Measurements from ENCODE around the gene ITM2C. TPM values are rescaled to one million over a fixed set of nuclear protein-coding genes. Genes with fewer than 3 reads are reported as not detected.

ITM2C gene
- total and polyA plus RNA-seq, 2 donors (not counting 1 experiment from before 2014, with no cell fraction given): 36.9 to 62.8 TPM

DNA sequence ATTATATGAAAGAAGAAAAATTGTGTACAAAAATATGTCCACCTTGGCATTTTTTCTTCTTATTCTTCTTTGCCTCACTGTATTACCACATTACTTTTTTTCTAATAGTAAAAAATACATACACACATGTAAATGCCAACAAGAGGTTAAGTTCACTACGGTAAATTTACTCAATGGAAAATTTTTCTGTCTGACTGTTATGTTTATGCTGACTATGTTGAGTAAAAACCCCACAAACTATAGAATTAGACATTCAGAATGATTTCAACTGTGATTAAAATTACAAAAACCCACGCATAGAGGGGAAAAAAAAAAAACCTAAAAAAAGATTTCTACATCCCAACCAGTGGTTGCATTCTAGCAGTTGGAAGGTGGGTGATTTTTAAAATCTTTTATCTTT is 54.9 kb downstream of the ITM2C start:
- no peak overlapping the region for H2AFZ ChIP-seq (ENCODE audit: insufficient read depth, low read depth, low read length, poor library complexity, severe bottlenecking)
- intact Hi-C loops (cut with micrococcal nuclease): no loop called here
- H3K27ac ChIP-seq (ENCODE audit: low read length in 2 of 2): no peak overlapping the region
- DNase-seq (no peak), ATAC-seq (ENCODE audit: low read depth) (no peak)
- H3K4me2 ChIP-seq (replicated peaks; ENCODE audit: low read depth, low read length, poor library complexity, severe bottlenecking): no peak overlapping the region
- H3K9me3 ChIP-seq (ENCODE audit: control extremely low read depth in 1 of 3, control insufficient read depth in 2 of 3, insufficient read depth in 1 of 3, low read length in 2 of 3): no peaks in the 10 kb centered on the region
- no peak for TF ChIP-seq EZH2 (IDR thresholded peaks at IDR 0.05; ENCODE audit: borderline replicate concordance, insufficient read depth, low read depth, low read length, poor library complexity, severe bottlenecking)
- TF ChIP-seq, protein P1, sequence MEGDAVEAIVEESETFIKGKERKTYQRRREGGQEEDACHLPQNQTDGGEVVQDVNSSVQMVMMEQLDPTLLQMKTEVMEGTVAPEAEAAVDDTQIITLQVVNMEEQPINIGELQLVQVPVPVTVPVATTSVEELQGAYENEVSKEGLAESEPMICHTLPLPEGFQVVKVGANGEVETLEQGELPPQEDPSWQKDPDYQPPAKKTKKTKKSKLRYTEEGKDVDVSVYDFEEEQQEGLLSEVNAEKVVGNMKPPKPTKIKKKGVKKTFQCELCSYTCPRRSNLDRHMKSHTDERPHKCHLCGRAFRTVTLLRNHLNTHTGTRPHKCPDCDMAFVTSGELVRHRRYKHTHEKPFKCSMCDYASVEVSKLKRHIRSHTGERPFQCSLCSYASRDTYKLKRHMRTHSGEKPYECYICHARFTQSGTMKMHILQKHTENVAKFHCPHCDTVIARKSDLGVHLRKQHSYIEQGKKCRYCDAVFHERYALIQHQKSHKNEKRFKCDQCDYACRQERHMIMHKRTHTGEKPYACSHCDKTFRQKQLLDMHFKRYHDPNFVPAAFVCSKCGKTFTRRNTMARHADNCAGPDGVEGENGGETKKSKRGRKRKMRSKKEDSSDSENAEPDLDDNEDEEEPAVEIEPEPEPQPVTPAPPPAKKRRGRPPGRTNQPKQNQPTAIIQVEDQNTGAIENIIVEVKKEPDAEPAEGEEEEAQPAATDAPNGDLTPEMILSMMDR (IDR thresholded peaks at IDR 0.05): no peak
- Mint-ChIP-seq H3K27me3 (no peaks in the 10 kb centered on the region), H3K9me3 (ENCODE audit: insufficient read depth) (no peaks in the 10 kb centered on the region), H3K4me1 (peaks cover 13% of the 10 kb centered on the region), H3K27ac (no peak overlapping the region), H3K4me3 (no peak overlapping the region)
- no peaks in the 10 kb centered on the region for H3K79me2 ChIP-seq (ENCODE audit: control insufficient read depth, insufficient read depth, low read length)
- H3K9ac ChIP-seq (ENCODE audit: low read length): no peak overlapping the region
- peaks cover 0 to 4% (median 0%) of the 10 kb centered on the region in 4 experiments for H3K27me3 ChIP-seq (replicated peaks in 1 of 4; ENCODE audit: control extremely low read depth in 1 of 4, control insufficient read depth in 3 of 4, insufficient read depth in 4 of 4, low read length in 3 of 4)
- H3K36me3 ChIP-seq (replicated peaks in 1 of 2; ENCODE audit: control extremely low read depth in 1 of 2, control insufficient read depth in 1 of 2, extremely low read depth in 1 of 2, insufficient read depth in 2 of 2, low read length in 1 of 2): no peaks in the 10 kb centered on the region
- ChIA-PET CTCF (no interaction called here), POLR2A (no interaction called here)
- no CpG with 5 or more reads among the region's 2 CpGs for WGBS (ENCODE audit: insufficient coverage)
- no peak overlapping the region for H3K4me3 ChIP-seq (ENCODE audit: control extremely low read depth in 1 of 5, extremely low read depth in 1 of 5, insufficient read depth in 1 of 5, low read depth in 2 of 5, low read length in 4 of 5)
- H4K20me1 ChIP-seq (ENCODE audit: control insufficient read depth, insufficient read depth, low read length, poor library complexity, severe bottlenecking): no peaks in the 10 kb centered on the region
- H3K4me1 ChIP-seq (ENCODE audit: control insufficient read depth in 2 of 2, insufficient read depth in 2 of 2, low read length in 2 of 2): peaks cover 0 to 11% of the 10 kb centered on the region in 2 donors

DNA sequence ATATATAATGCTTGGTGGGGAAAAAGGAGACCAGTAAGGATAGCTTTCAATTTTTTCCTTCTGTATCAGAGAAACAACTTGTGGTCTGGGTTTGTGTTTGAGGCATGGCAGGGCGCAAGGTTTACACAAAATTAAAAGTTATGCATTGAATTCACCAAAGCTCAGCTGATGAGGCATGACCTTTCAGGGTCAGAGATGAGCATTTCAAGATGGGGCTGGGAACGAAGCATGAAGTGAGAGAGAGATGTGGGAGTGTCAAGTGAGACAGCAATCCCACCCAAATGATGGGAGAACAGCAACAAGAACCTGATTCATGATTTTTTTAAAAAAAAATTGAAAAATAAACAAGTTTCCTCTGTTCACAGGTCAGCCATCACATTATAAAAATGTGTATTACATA is 55.4 kb downstream of the ITM2C start:
- peaks cover 0 to 4% (median 0%) of the 10 kb centered on the region in 4 experiments for H3K27me3 ChIP-seq (replicated peaks in 1 of 4; ENCODE audit: control extremely low read depth in 1 of 4, control insufficient read depth in 3 of 4, insufficient read depth in 4 of 4, low read length in 3 of 4)
- Mint-ChIP-seq H3K27ac (no peak overlapping the region), H3K4me1 (peaks cover 17% of the 10 kb centered on the region), H3K9me3 (ENCODE audit: insufficient read depth) (no peaks in the 10 kb centered on the region), H3K27me3 (no peaks in the 10 kb centered on the region), H3K4me3 (peak overlapping the region; percentile 52)
- ChIA-PET POLR2A (no interaction called here), CTCF (interaction anchor here (0.7 to 1.4 kb wide), 2 partner anchors 59 to 64 kb away, joined by 3 read pairs; no protein-coding TSS in a partner anchor)
- peak overlapping the region; percentile 34 for H3K4me2 ChIP-seq (replicated peaks; ENCODE audit: low read depth, low read length, poor library complexity, severe bottlenecking)
- H3K9ac ChIP-seq (ENCODE audit: low read length): peak overlapping the region; percentile 25
- no peaks in the 10 kb centered on the region for H4K20me1 ChIP-seq (ENCODE audit: control insufficient read depth, insufficient read depth, low read length, poor library complexity, severe bottlenecking)
- TF ChIP-seq EZH2 (IDR thresholded peaks at IDR 0.05; ENCODE audit: borderline replicate concordance, insufficient read depth, low read depth, low read length, poor library complexity, severe bottlenecking): no peak
- TF ChIP-seq, protein P1 (IDR thresholded peaks at IDR 0.05): no peak
- H3K36me3 ChIP-seq (replicated peaks in 1 of 2; ENCODE audit: control extremely low read depth in 1 of 2, control insufficient read depth in 1 of 2, extremely low read depth in 1 of 2, insufficient read depth in 2 of 2, low read length in 1 of 2): no peaks in the 10 kb centered on the region
- no peak overlapping the region for H3K27ac ChIP-seq (ENCODE audit: low read length in 2 of 2)
- H2AFZ ChIP-seq (ENCODE audit: insufficient read depth, low read depth, low read length, poor library complexity, severe bottlenecking): no peak overlapping the region
- intact Hi-C loops (cut with micrococcal nuclease): no loop called here
- H3K79me2 ChIP-seq (ENCODE audit: control insufficient read depth, insufficient read depth, low read length): no peaks in the 10 kb centered on the region
- WGBS (ENCODE audit: insufficient coverage): 40% methylated on average over 1 of the region's 2 CpGs
- DNase-seq: no peak
- no peak for ATAC-seq (ENCODE audit: low read depth)
- no peaks in the 10 kb centered on the region for H3K9me3 ChIP-seq (ENCODE audit: control extremely low read depth in 1 of 3, control insufficient read depth in 2 of 3, insufficient read depth in 1 of 3, low read length in 2 of 3)
- H3K4me3 ChIP-seq (ENCODE audit: control extremely low read depth in 1 of 5, extremely low read depth in 1 of 5, insufficient read depth in 1 of 5, low read depth in 2 of 5, low read length in 4 of 5): peak overlapping the region in 1 of 5 experiments; percentile 20
- peaks cover 0 to 16% of the 10 kb centered on the region in 2 donors for H3K4me1 ChIP-seq (ENCODE audit: control insufficient read depth in 2 of 2, insufficient read depth in 2 of 2, low read length in 2 of 2)
